Trophoblast cell (in vitro differentiated cells and primary cell): ENCODE data around the gene ADAMTSL4.

Source experiments
- DNase-seq, 2 donors: peaks; one replicate each; pipeline ENCODE4 v3.0.0-alpha.2; 2016
- H2AFZ ChIP-seq: 2 replicates; pipeline ENCODE4 v1.6.1; 2013; ENCODE audit warnings: low read length, moderate library complexity, mild to moderate bottlenecking; ENCODE audit not compliant: insufficient read depth, poor library complexity
- H2AK5ac ChIP-seq: 2 replicates; pipeline ENCODE4 v1.6.1; 2013; ENCODE audit warnings: mild to moderate bottlenecking, low read length
- H2BK120ac ChIP-seq: 2 replicates; pipeline ENCODE4 v1.6.1; 2013; ENCODE audit warnings: low read length, mild to moderate bottlenecking, moderate library complexity; ENCODE audit not compliant: insufficient read depth, poor library complexity
- H2BK12ac ChIP-seq: 2 replicates; pipeline ENCODE4 v1.6.1; 2013; ENCODE audit warnings: mild to moderate bottlenecking, low read length, moderate library complexity
- H2BK5ac ChIP-seq: 2 replicates; pipeline ENCODE4 v1.6.1; 2013; ENCODE audit warnings: low read length, low read depth, moderate library complexity, mild to moderate bottlenecking; ENCODE audit not compliant: poor library complexity
- H3K14ac ChIP-seq: 2 replicates; pipeline ENCODE4 v1.6.1; 2013; ENCODE audit warnings: mild to moderate bottlenecking, low read length
- H3K18ac ChIP-seq: 2 replicates; pipeline ENCODE4 v1.6.1; 2013; ENCODE audit warnings: mild to moderate bottlenecking, low read length
- H3K23ac ChIP-seq: 2 replicates; pipeline ENCODE4 v1.6.1; 2013; ENCODE audit warnings: low read length
- H3K27ac ChIP-seq: 2 replicates; pipeline ENCODE4 v1.5.1; 2013; ENCODE audit warnings: low read depth, mild to moderate bottlenecking, inconsistent platforms, low read length, moderate library complexity
- H3K27me3 ChIP-seq: 2 replicates; pipeline ENCODE4 v1.6.1; 2013; ENCODE audit warnings: inconsistent platforms, mild to moderate bottlenecking, low read length, moderate library complexity; ENCODE audit not compliant: insufficient read depth
- H3K36me3 ChIP-seq, 2 experiments: 1 replicate in 1 of 2; 2 replicates in 1 of 2; pipeline ENCODE4 v1.6.1; 2013; ENCODE audit warnings: low read length in 2 of 2, mild to moderate bottlenecking in 2 of 2, moderate library complexity in 1 of 2; ENCODE audit not compliant: insufficient read depth in 2 of 2, control insufficient read depth in 1 of 2
- H3K4ac ChIP-seq: 2 replicates; pipeline ENCODE4 v1.6.1; 2013; ENCODE audit warnings: low read depth, mild to moderate bottlenecking, low read length, moderate library complexity
- H3K4me1 ChIP-seq, 2 experiments: 1 replicate in 1 of 2; 2 replicates in 1 of 2; pipeline ENCODE4 v1.6.1; 2013; ENCODE audit warnings: low read length in 2 of 2, mild to moderate bottlenecking in 2 of 2, moderate library complexity in 1 of 2; ENCODE audit not compliant: insufficient read depth in 2 of 2, control insufficient read depth in 1 of 2
- H3K4me2 ChIP-seq: 2 replicates; pipeline ENCODE4 v1.6.1; 2013; ENCODE audit warnings: inconsistent platforms, mild to moderate bottlenecking, low read length, moderate library complexity
- H3K4me3 ChIP-seq: 2 replicates; pipeline ENCODE4 v1.5.1; 2013; ENCODE audit warnings: mild to moderate bottlenecking, low read depth, low read length, inconsistent platforms
- H3K79me1 ChIP-seq: one replicate; pipeline ENCODE4 v1.6.1; 2013; ENCODE audit warnings: low read length
- H3K79me2 ChIP-seq: 2 replicates; pipeline ENCODE4 v1.6.1; 2013; ENCODE audit warnings: low read length, mild to moderate bottlenecking; ENCODE audit not compliant: control insufficient read depth, insufficient read depth, poor library complexity
- H3K9ac ChIP-seq: 2 replicates; pipeline ENCODE4 v1.6.1; 2013; ENCODE audit warnings: mild to moderate bottlenecking, low read length
- H3K9me3 ChIP-seq: 2 replicates; pipeline ENCODE4 v1.6.1; 2013; ENCODE audit warnings: low read depth, mild to moderate bottlenecking, control low read depth, inconsistent platforms, low read length; ENCODE audit not compliant: insufficient read depth
- H4K12ac ChIP-seq: 2 replicates; pipeline ENCODE4 v1.6.1; 2013; ENCODE audit warnings: low read depth, mild to moderate bottlenecking, low read length, moderate library complexity
- H4K8ac ChIP-seq: 2 replicates; pipeline ENCODE4 v1.6.1; 2013; ENCODE audit warnings: low read depth, mild to moderate bottlenecking, low read length, moderate library complexity
- H4K91ac ChIP-seq: one replicate; pipeline ENCODE4 v1.6.1; 2013; ENCODE audit warnings: low read depth, mild to moderate bottlenecking, low read length, moderate library complexity
- WGBS: extraction: QIAGEN DNeasy Blood & Tissue Kit; methylation state at CpG from one replicate; pipeline ENCODE4 v1.1.7; 2013; ENCODE audit warnings: missing lambda C conversion rate; ENCODE audit not compliant: insufficient read length, insufficient coverage; ENCODE audit errors: extremely low coverage; 5-methylcytosine and 5-hydroxymethylcytosine counted together

ADAMTSL4 gene

DNA sequence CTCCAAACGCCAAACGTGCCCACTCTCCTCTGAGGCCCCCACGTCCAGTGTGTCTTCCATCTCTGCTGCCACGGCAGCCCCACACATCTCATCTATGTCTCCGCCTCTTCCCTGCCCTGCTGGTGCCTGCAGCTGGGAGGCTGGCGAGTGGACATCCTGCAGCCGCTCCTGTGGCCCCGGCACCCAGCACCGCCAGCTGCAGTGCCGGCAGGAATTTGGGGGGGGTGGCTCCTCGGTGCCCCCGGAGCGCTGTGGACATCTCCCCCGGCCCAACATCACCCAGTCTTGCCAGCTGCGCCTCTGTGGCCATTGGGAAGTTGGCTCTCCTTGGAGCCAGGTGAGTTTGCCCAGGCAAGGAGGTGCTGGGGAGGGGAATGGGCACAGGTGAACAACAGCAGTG is 8.6 kb downstream of the ADAMTSL4 start:
- Histone ChIP-seq H4K8ac (no peak overlapping the region), H3K23ac (no peak overlapping the region), H4K12ac (no peak overlapping the region), H3K4ac (no peak overlapping the region), H3K14ac (no peak overlapping the region), H3K27ac (no peak overlapping the region), H3K4me3 (no peak overlapping the region), H3K4me1 (peaks cover 26 to 30% of the 10 kb centered on the region in 2 experiments), H2AK5ac (no peak overlapping the region), H3K18ac (no peak overlapping the region), H3K36me3 (peaks cover 25 to 29% of the 10 kb centered on the region in 2 experiments), H3K27me3 (no peaks in the 10 kb centered on the region), H2BK12ac (no peak overlapping the region), H3K9ac (no peak overlapping the region), H2BK5ac (no peak overlapping the region), H2AFZ (no peak overlapping the region), H3K79me1 (peaks cover 28% of the 10 kb centered on the region), H4K91ac (no peak overlapping the region), H3K79me2 (peaks cover 10% of the 10 kb centered on the region), H3K9me3 (peaks cover 3% of the 10 kb centered on the region), H2BK120ac (no peak overlapping the region), H3K4me2 (no peak overlapping the region)
- DNase-seq = peak in 1 of 2 donors; percentile 36
- no CpG with 5 or more reads among the region's 15 CpGs for WGBS

DNA sequence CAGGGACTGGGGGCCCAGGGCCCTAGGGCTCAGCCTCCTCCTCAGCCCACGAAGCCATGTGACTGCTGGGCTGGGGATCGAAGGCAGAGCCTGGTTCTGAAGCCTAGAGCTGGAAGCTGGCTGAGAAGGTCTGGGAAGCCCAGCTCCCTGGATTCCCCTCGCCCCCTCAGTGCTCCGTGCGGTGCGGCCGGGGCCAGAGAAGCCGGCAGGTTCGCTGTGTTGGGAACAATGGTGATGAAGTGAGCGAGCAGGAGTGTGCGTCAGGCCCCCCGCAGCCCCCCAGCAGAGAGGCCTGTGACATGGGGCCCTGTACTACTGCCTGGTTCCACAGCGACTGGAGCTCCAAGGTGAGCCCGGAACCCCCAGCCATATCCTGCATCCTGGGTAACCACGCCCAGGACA is 9.1 kb downstream of the ADAMTSL4 start:
- Histone ChIP-seq H3K4me3 (no peak overlapping the region), H4K12ac (no peak overlapping the region), H3K27ac (no peak overlapping the region), H3K27me3 (no peaks in the 10 kb centered on the region), H3K79me1 (peaks cover 29% of the 10 kb centered on the region), H3K23ac (no peak overlapping the region), H3K14ac (peak overlapping the region; percentile 11), H3K4ac (no peak overlapping the region), H3K4me2 (no peak overlapping the region), H4K91ac (peak overlapping the region; percentile 8), H2AFZ (no peak overlapping the region), H3K79me2 (peaks cover 10% of the 10 kb centered on the region), H3K9me3 (peaks cover 3% of the 10 kb centered on the region), H2AK5ac (no peak overlapping the region), H3K9ac (no peak overlapping the region), H4K8ac (no peak overlapping the region), H2BK5ac (peak overlapping the region; percentile 4), H2BK12ac (peak overlapping the region; percentile 9), H3K18ac (no peak overlapping the region), H3K36me3 (peaks cover 25 to 29% of the 10 kb centered on the region in 2 experiments), H3K4me1 (peaks cover 26 to 30% of the 10 kb centered on the region in 2 experiments), H2BK120ac (no peak overlapping the region)
- DNase-seq = no peak
- WGBS = no CpG with 5 or more reads among the region's 15 CpGs

DNA sequence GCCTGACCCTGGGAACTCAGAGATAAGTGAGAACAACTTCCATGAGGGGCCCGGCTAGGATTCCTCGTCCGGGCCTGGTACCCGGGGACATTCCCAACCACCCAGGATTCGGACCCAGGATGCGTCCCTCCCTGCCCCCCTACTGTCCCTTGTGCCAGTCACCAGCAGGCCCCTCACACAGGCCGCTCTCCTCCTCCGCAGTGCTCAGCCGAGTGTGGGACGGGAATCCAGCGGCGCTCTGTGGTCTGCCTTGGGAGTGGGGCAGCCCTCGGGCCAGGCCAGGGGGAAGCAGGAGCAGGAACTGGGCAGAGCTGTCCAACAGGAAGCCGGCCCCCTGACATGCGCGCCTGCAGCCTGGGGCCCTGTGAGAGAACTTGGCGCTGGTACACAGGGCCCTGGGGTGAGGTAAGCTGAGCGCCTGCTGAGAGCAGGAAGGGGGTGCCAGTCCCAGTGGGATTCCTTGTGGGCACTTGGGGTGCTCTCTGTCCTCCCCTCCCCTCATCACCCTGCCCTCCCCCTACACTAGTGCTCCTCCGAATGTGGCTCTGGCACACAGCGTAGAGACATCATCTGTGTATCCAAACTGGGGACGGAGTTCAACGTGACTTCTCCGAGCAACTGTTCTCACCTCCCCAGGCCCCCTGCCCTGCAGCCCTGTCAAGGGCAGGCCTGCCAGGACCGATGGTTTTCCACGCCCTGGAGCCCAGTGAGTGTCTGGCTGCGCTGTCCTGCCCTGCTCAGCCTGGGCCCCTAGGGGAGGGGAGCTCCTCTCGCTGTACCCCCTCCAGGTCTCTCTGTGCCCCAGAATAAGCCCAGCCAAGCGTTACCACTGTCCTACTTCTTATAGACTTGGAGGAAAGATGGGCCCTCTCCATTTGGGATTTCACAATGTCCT is 9.8 kb downstream of the ADAMTSL4 start:
- Histone ChIP-seq H4K8ac (peak overlapping the region; percentile 30), H2BK5ac (no peak overlapping the region), H3K36me3 (peaks cover 25 to 29% of the 10 kb centered on the region in 2 experiments), H3K14ac (peak overlapping the region; percentile 22), H3K79me2 (peaks cover 12% of the 10 kb centered on the region), H3K23ac (no peak overlapping the region), H3K9ac (no peak overlapping the region), H3K4me3 (no peak overlapping the region), H3K27me3 (no peaks in the 10 kb centered on the region), H2BK120ac (peak overlapping the region; percentile 26), H3K4me2 (no peak overlapping the region), H3K79me1 (peaks cover 37% of the 10 kb centered on the region), H3K18ac (peak overlapping the region; percentile 61), H3K4ac (peak overlapping the region; percentile 19), H4K91ac (peak overlapping the region; percentile 11), H3K4me1 (peaks cover 31 to 32% of the 10 kb centered on the region in 2 experiments), H3K27ac (peak overlapping the region; percentile 15), H4K12ac (no peak overlapping the region), H2AK5ac (peak overlapping the region; percentile 5), H3K9me3 (peaks cover 3% of the 10 kb centered on the region), H2BK12ac (peak overlapping the region; percentile 23), H2AFZ (no peak overlapping the region)
- WGBS = no CpG with 5 or more reads among the region's 28 CpGs
- peak; percentile 69 for DNase-seq

DNA sequence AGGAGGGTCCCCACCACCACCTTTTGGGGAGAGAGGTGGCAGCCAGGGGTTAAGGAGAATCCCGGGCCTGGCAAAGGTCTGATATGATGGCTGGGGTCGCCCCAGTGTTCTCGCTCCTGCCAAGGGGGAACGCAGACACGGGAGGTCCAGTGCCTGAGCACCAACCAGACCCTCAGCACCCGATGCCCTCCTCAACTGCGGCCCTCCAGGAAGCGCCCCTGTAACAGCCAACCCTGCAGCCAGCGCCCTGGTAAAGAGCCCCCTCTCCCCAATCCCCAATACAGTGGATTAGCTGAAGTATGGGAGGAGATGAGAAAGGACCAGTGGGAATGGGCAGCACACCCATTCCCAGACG is 10.4 kb downstream of the ADAMTSL4 start:
- no peak overlapping the region for H2BK5ac ChIP-seq
- peak overlapping the region; percentile 18 for H2AK5ac ChIP-seq
- H3K9me3 ChIP-seq = peaks cover 3% of the 10 kb centered on the region
- peaks cover 22 to 24% of the 10 kb centered on the region in 2 experiments for H3K36me3 ChIP-seq
- H4K12ac ChIP-seq = no peak overlapping the region
- WGBS = no CpG with 5 or more reads among the region's 10 CpGs
- peaks cover 37% of the 10 kb centered on the region for H3K79me1 ChIP-seq
- no peaks in the 10 kb centered on the region for H3K27me3 ChIP-seq
- no peak overlapping the region for H3K4me2 ChIP-seq
- H3K4me3 ChIP-seq = no peak overlapping the region
- peaks cover 31 to 33% of the 10 kb centered on the region in 2 experiments for H3K4me1 ChIP-seq
- no peak overlapping the region for H3K9ac ChIP-seq
- no peak overlapping the region for H2BK120ac ChIP-seq
- no peak for DNase-seq
- H4K91ac ChIP-seq = peak overlapping the region; percentile 11
- no peak overlapping the region for H3K14ac ChIP-seq
- peak overlapping the region; percentile 50 for H2AFZ ChIP-seq
- peak overlapping the region; percentile 61 for H3K18ac ChIP-seq
- H4K8ac ChIP-seq = peak overlapping the region; percentile 30
- H3K23ac ChIP-seq = no peak overlapping the region
- H3K79me2 ChIP-seq = peaks cover 12% of the 10 kb centered on the region
- H3K4ac ChIP-seq = peak overlapping the region; percentile 52
- H3K27ac ChIP-seq = no peak overlapping the region
- H2BK12ac ChIP-seq = peak overlapping the region; percentile 23
